Measurements from ENCODE around the gene CHCHD5.
"Not testable (repeated sequence)": the region's sequence is repeated elsewhere in the genome, so short reads cannot be mapped to it uniquely, and the experiment has no call there.

The CHCHD5 gene

DNA sequence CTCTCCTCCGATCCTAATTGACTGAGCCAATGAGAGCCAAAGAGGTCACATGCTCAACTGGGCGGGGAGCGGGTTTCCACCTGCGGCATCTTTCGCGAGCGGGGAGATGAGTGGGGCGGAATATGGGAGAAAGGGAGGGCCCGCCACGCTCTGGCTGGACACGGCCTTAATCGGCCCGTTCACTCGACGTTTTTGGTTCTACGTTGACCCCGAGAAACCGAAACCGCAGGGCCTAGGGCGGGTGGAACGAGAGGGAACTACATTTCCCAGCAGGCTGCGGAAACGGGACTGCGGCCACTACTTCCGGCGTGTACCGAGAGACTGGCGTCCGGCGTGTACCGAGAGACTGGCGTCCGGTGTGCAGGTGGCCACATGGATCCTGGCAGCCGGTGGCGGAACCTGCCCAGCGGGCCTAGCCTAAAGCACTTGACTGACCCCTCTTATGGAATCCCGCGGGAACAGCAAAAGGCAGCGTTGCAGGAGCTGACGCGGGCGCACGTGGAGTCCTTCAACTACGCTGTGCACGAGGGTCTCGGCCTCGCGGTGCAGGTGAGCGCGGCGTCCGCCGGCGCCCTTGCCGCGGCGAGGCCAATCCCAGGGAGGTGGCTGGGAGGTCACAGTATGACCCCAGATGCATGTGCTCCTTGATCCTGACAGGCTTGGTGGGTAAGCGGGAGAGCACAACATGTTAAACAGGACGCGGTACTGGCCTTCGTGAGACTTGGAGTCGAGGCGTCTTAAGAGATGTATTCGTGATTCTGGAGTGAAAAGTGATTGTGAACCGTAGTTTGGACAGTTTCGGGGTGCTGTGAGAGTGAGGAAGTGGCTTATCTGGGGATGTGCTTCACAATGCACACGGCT lies 42.1 kb upstream of the CHCHD5 start, which contains the start of gene POLR1B:
POLR1B (plus strand) TSS at position 343 of the 861 bp plus-strand sequence; CDS start at position 373, 30 bp downstream.
- peak; percentile 81 for DNase-seq (ENCODE audit: low spot score)
- ChIA-PET CTCF (interaction anchor here (0.7 kb wide), 1 partner anchor 113 kb away, joined by 3 read pairs; no protein-coding TSS in a partner anchor), POLR2A (ENCODE audit: low non-redundant PET) (no interaction called here)
- H3K27ac ChIP-seq = peak within 1 kb of the TSS; percentile 89
- TF ChIP-seq CTCF (conservative IDR thresholded peaks at IDR 0.05; ENCODE audit: low read depth) = no peak

DNA sequence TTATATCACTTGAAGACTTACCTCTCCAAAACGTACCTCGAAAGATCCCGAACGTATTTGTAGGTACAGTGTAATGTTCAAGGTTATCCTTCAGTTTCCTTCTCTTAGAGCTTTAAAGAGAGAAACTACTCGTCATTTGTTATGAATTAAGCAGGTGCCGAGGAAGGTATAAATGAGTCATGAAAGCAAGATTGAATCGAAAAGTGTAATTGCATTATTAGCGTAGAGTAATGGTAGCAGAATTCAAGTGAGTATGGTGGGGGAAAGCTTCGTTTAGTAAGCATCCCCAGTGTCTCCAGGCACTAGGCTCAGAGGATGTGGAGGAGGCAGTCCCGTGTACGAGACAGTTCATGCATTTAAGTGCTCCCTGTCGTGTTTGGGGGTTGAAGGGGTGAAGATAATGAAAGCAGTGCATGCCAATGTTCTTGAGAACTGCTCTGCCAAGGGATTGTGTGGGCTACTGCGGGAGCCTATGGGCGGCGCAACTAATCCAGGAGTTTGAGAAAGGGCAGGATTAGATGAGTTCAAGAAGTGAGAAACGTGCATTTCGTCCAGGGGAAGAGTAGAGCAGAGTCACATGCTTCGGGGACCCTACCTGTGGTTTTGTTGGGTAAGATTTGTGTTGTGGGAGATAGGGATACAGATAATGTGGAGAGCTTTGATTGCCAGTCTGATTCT lies 41.3 kb upstream of the CHCHD5 start:
- TF ChIP-seq CTCF (conservative IDR thresholded peaks at IDR 0.05; ENCODE audit: low read depth) = 0 out of 2 replicates have a peak, but pooled peaks have one; percentile 7
- peak; percentile 17 for DNase-seq (ENCODE audit: low spot score)
- peak overlapping the region; percentile 89 for H3K27ac ChIP-seq

GRCh38 chr2:112547333-112547732 lies 37.1 kb upstream of the CHCHD5 start:
- CTCF ChIA-PET = no interaction called here
- no peak for TF ChIP-seq CTCF (conservative IDR thresholded peaks at IDR 0.05; ENCODE audit: low read depth)
- H3K27ac ChIP-seq = no peak overlapping the region
- DNase-seq (ENCODE audit: low spot score) = peak; percentile 8
- POLR2A ChIA-PET (ENCODE audit: low non-redundant PET) = no interaction called here

More for the DNA sequence above, 41.3 kb upstream of the CHCHD5 start:
- CTCF ChIA-PET = no interaction called here
- POLR2A ChIA-PET (ENCODE audit: low non-redundant PET) = no interaction called here

GRCh38 chr2:112548980-112549379 lies 35.4 kb upstream of the CHCHD5 start:
- ChIA-PET POLR2A (ENCODE audit: low non-redundant PET) (no interaction called here), CTCF (no interaction called here)
- no peak for TF ChIP-seq CTCF (conservative IDR thresholded peaks at IDR 0.05; ENCODE audit: low read depth)
- no peak overlapping the region for H3K27ac ChIP-seq
- no peak for DNase-seq (ENCODE audit: low spot score)

DNA sequence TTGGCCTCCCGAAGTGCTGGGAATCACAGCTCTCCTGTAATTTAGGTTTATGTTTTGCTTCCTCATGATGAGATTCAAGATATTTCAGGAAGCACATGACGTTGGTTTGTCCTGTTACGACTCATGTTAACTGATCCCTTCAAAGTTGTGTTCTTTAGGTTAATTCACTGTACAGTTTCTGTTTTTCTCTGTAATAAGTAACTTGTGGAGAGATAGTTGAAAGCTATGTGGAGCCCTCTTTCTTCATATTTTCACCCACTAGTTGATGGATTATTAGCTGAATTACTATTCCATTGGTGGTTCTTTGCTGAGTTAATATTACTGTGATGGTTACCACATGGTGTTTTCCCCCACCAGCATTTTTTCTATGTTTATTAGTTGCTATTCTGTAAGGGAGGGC lies 18.3 kb upstream of the CHCHD5 start:
- no peak for DNase-seq (ENCODE audit: low spot score)
- CTCF ChIA-PET = interaction anchor here (0.6 kb wide), 2 partner anchors 13 to 30 kb away, joined by 3 to 4 read pairs; no protein-coding TSS in a partner anchor
- no peak for TF ChIP-seq CTCF (conservative IDR thresholded peaks at IDR 0.05; ENCODE audit: low read depth)
- H3K27ac ChIP-seq = no peak overlapping the region
- POLR2A ChIA-PET (ENCODE audit: low non-redundant PET) = no interaction called here

DNA sequence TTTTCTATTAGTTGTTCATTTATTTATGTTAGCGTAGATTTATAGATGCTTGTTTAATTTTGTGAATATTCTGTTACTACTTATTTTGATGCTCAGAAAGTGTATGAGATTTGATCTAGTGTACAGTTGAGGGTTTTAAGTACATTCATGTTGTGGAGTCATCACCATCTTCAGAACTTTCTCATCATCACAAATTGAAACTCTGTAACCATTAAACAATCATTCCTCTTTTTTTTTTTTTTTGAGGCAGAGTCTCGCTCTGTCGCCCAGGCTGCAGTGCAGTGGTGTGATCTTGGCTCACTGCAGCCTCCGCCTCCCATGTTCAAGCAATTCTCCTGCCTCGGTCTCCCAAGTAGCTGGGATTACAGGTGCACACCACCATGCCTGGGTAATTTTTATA lies 17.9 kb upstream of the CHCHD5 start:
- CTCF ChIA-PET = interaction anchor here (0.6 to 1.1 kb wide), 3 partner anchors 11 to 31 kb away, joined by 3 to 4 read pairs (median 3); no protein-coding TSS in a partner anchor
- POLR2A ChIA-PET (ENCODE audit: low non-redundant PET); H3K27ac ChIP-seq; DNase-seq (ENCODE audit: low spot score): not testable (repeated sequence)
